CD4-positive, alpha-beta T cell (primary cell): ENCODE results near the gene STOML3. TPM values are rescaled to one million over a fixed set of nuclear protein-coding genes. Genes with fewer than 3 reads are reported as not detected.

Source experiments
- ATAC-seq: fragments of 200-7000 bp; cut with Tn5 transposase; one replicate; pipeline ENCODE4 v1.10.0; 2022; ENCODE audit warnings: mild to moderate bottlenecking; ENCODE audit not compliant: poor library complexity
- CTCF ChIA-PET: fragments of 350-600 bp; sonication (Branson Sonifier 250); formaldehyde crosslinking; loops from one replicate; lab custom pipeline; 2021; ENCODE audit warnings: antibody characterized with exemption, inconsistent platforms; lab: Charles Lee
- POLR2A ChIA-PET: fragments of 350-600 bp; sonication (Branson Sonifier 250); formaldehyde crosslinking; loops from one replicate; lab custom pipeline; 2021; ENCODE audit warnings: antibody characterized with exemption, inconsistent platforms; lab: Charles Lee
- DNase-seq, 14 experiments: peaks; one replicate each; pipeline ENCODE4 v3.0.0-alpha.2; 2013 to 2020; ENCODE audit warnings: mixed read lengths in 2 of 14
- H3K27ac ChIP-seq, 2 donors: one replicate each; pipeline versions ENCODE4 v1.5.1 to v1.7.0; 2013; ENCODE audit warnings: low read length in 2 of 2, low read depth in 1 of 2, mild to moderate bottlenecking in 1 of 2
- H3K27me3 ChIP-seq, 2 experiments: 1 replicate in 1 of 2; 2 replicates in 1 of 2; pipeline versions ENCODE4 v1.6.1 to v1.7.0; 2013; ENCODE audit warnings: low read length in 2 of 2, control low read depth in 1 of 2, mild to moderate bottlenecking in 1 of 2, moderate library complexity in 1 of 2; ENCODE audit not compliant: insufficient read depth in 2 of 2, control insufficient read depth in 1 of 2
- H3K36me3 ChIP-seq: one replicate; pipeline ENCODE4 v1.6.1; 2013; ENCODE audit warnings: low read length, control low read depth; ENCODE audit not compliant: insufficient read depth
- H3K4me1 ChIP-seq: one replicate; pipeline ENCODE4 v1.6.1; 2013; ENCODE audit warnings: low read length, control low read depth; ENCODE audit not compliant: insufficient read depth
- H3K4me3 ChIP-seq: one replicate; pipeline ENCODE4 v1.5.1; 2013; ENCODE audit warnings: mild to moderate bottlenecking, low read length, moderate library complexity
- H3K9me3 ChIP-seq, 2 experiments: 1 replicate in 1 of 2; 2 replicates in 1 of 2; pipeline versions ENCODE4 v1.6.1 to v1.7.0; 2013; ENCODE audit warnings: low read length in 2 of 2, mild to moderate bottlenecking in 2 of 2, control low read depth in 1 of 2, moderate library complexity in 1 of 2; ENCODE audit not compliant: control insufficient read depth in 1 of 2, insufficient read depth in 1 of 2
- H3K27ac Mint-ChIP-seq: one replicate; pipeline ENCODE4 v1.8.0; 2020; ENCODE audit warnings: mixed read lengths
- H3K27me3 Mint-ChIP-seq: one replicate; pipeline ENCODE4 v1.8.0; 2021; ENCODE audit warnings: mixed read lengths
- H3K36me3 Mint-ChIP-seq: one replicate; pipeline ENCODE4 v1.8.0; 2021; ENCODE audit warnings: low read depth, mixed read lengths
- H3K4me1 Mint-ChIP-seq: one replicate; pipeline ENCODE4 v1.8.0; 2021; ENCODE audit warnings: low read depth, mixed read lengths
- H3K4me3 Mint-ChIP-seq: one replicate; pipeline ENCODE4 v1.8.0; 2020; ENCODE audit warnings: mild to moderate bottlenecking, mixed read lengths
- H3K9me3 Mint-ChIP-seq: one replicate; pipeline ENCODE4 v1.8.0; 2020; ENCODE audit warnings: mixed read lengths
- CTCF ChIP-seq: fragments of 200-600 bp; IDR thresholded peaks from one replicate; pipeline ENCODE4 v1.8.0; 2022; ENCODE audit warnings: antibody characterized with exemption, mild to moderate bottlenecking
- intact Hi-C, 2 experiments: fragments of 100-400 bp; cut with DNase I in 1 of 2; cut with micrococcal nuclease in 1 of 2; formaldehyde crosslinking; loops; one replicate each; pipeline versions ENCODE4 v1.15.1 to v1.9.0; 2023 to 2025; cut with DNase I, micrococcal nuclease
- total RNA-seq, 174 experiments: library from RNA in 2 of 174; stranded (reverse) in 2 of 174; gene quantifications; one replicate each; pipeline ENCODE4 v1.2.3 and lab custom pipeline; 2021 to 2026

STOML3 gene
- total RNA-seq, 2 experiments from 2014 or later = not detected

- H3K4me3 Mint-ChIP-seq = peak overlapping the region; percentile 95
- H3K36me3 Mint-ChIP-seq = peaks cover 38% of the 10 kb centered on the region
- POLR2A ChIA-PET = interaction anchor here (0.6 to 2.4 kb wide), 6 partner anchors 10 to 689 kb away, joined by 3 to 11 read pairs (median 4); partner anchors contain the start of gene UFM1
- ATAC-seq (peak; percentile 59), DNase-seq (peak in 13 of 14 experiments; percentile 21 to 77 (median 42))
- Histone ChIP-seq H3K9me3 (no peaks in the 10 kb centered on the region), H3K27ac (peak overlapping the region; percentile 64 to 76), H3K27me3 (no peaks in the 10 kb centered on the region), H3K36me3 (no peaks in the 10 kb centered on the region), H3K4me1 (peaks cover 12% of the 10 kb centered on the region), H3K4me3 (peak overlapping the region; percentile 80)
- intact Hi-C loops = loop anchor here (1.0 to 10.0 kb wide), 4 partner anchors 13 to 1984 kb away; partner anchors contain the start of genes COG6 (in 1 of the 2) and SUPT20H (in 1 of the 2)
- CTCF ChIA-PET = no interaction called here
- no peaks in the 10 kb centered on the region for H3K9me3 Mint-ChIP-seq
- H3K4me1 Mint-ChIP-seq = peaks cover 83% of the 10 kb centered on the region
- peak overlapping the region; percentile 98 for H3K27ac Mint-ChIP-seq
- H3K27me3 Mint-ChIP-seq = no peaks in the 10 kb centered on the region
- no peak for TF ChIP-seq CTCF
These were observed 48.0 kb upstream of the STOML3 start for GRCh38 chr13:39038569-39039030.

GRCh38 chr13:39037880-39038568 lies 47.4 kb upstream of the STOML3 start, which contains the start of the genes NHLRC3 and PROSER1:
Gene NHLRC3 (plus strand): TSS chr13:39038456. CDS start chr13:39038640, 184 bp downstream.
Gene PROSER1 (minus strand): TSS chr13:39038089. CDS start chr13:39037242, 847 bp downstream.
- intact Hi-C loops = loop anchor here (5.0 to 10.0 kb wide), 3 partner anchors 619 to 1983 kb away; partner anchors contain the start of genes COG6 (in 1 of the 2) and SUPT20H (in 1 of the 2)
- peaks cover 12% of the 10 kb centered on the region for H3K4me1 ChIP-seq
- peak within 1 kb of the TSS; percentile 95 for H3K4me3 Mint-ChIP-seq
- DNase-seq = peak; percentile 65 to 90 (median 76)
- ChIA-PET POLR2A (interaction anchor here (0.6 to 2.7 kb wide), 7 partner anchors 10 to 1884 kb away, joined by 3 to 11 read pairs (median 4); partner anchors contain the start of gene UFM1), CTCF (no interaction called here)
- peak within 1 kb of the TSS; percentile 80 for H3K4me3 ChIP-seq
- H3K36me3 ChIP-seq = no peaks in the 10 kb centered on the region
- no peak for TF ChIP-seq CTCF
- peaks cover 89% of the 10 kb centered on the region for H3K4me1 Mint-ChIP-seq
- H3K9me3 ChIP-seq = no peaks in the 10 kb centered on the region
- peak within 1 kb of the TSS; percentile 98 for H3K27ac Mint-ChIP-seq
- H3K27me3 Mint-ChIP-seq = no peaks in the 10 kb centered on the region
- ATAC-seq = peak; percentile 76
- H3K27ac ChIP-seq = peak within 1 kb of the TSS; percentile 64 to 76
- H3K36me3 Mint-ChIP-seq = peaks cover 37% of the 10 kb centered on the region
- no peaks in the 10 kb centered on the region for H3K9me3 Mint-ChIP-seq
- H3K27me3 ChIP-seq = no peaks in the 10 kb centered on the region

GRCh38 chr13:39037410-39037879 lies 46.8 kb upstream of the STOML3 start:
- Mint-ChIP-seq H3K36me3 (peaks cover 31% of the 10 kb centered on the region), H3K9me3 (no peaks in the 10 kb centered on the region), H3K27ac (peak overlapping the region; percentile 98), H3K4me3 (peak overlapping the region; percentile 95), H3K27me3 (no peaks in the 10 kb centered on the region), H3K4me1 (peaks cover 86% of the 10 kb centered on the region)
- Histone ChIP-seq H3K27ac (peak overlapping the region; percentile 64 to 76), H3K4me3 (peak overlapping the region; percentile 80), H3K27me3 (no peaks in the 10 kb centered on the region), H3K4me1 (peaks cover 12% of the 10 kb centered on the region), H3K9me3 (no peaks in the 10 kb centered on the region), H3K36me3 (no peaks in the 10 kb centered on the region)
- POLR2A ChIA-PET = interaction anchor here (0.6 to 2.7 kb wide), 5 partner anchors 9 to 1884 kb away, joined by 3 to 11 read pairs (median 8); partner anchors contain the start of gene UFM1
- intact Hi-C loops = loop anchor here (5.0 to 10.0 kb wide), 3 partner anchors 620 to 1983 kb away; partner anchors contain the start of genes COG6 (in 1 of the 2) and SUPT20H (in 1 of the 2)
- ATAC-seq (peak; percentile 15), DNase-seq (peak in 1 of 14 experiments; percentile 31)
- TF ChIP-seq CTCF = no peak
- CTCF ChIA-PET = no interaction called here
